GM10266 (cell line): Measurements from ENCODE around the gene PNPLA8.

ENCODE experiments used
- DNase-seq: peaks from one replicate; pipeline ENCODE4 v3.0.0; 2012; ENCODE audit errors: extremely low spot score
- TF ChIP-seq, protein P1 (sequence below): IDR thresholded peaks from 2 replicates; pipeline ENCODE4 v1.5.1; 2012; ENCODE audit warnings: mild to moderate bottlenecking, low read depth; ENCODE audit not compliant: control insufficient read depth, insufficient read depth; ENCODE audit errors: missing control alignments

The PNPLA8 gene

DNA sequence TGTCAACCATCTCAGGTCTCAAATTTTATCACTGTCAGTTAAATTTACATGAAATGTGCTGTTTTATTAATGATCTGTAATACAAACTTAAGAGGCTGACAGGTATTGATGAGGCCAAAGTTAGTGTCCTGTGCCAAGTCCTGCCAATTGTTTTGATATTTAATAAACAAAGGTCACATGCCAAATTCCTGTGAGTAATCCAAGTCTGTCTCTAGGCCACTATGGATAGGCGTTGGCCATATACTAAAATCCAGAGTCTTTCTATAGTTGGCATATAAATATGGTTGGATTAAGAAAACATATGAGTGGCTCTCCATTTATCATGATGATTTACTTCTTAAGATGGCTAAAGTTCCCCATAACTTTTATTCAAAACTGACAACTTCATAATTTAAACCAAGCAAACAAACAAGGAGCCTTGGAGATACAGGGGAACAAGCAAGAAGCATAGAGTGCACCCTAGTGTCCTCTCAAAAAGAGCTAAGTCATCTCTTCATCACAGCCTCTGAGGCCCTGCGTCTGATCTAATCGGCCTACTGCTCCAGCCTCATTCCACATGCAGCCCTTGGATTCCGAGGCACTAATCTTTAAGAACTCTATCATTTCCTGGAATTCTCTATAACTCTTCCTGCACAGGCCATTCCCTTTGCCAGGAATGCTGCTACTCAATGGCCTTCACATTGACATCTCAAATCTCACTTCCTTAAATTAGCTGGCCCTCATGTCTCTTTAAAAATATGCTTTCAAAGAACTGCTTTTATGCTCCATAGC is 37.0 kb downstream of the PNPLA8 start:
- TF ChIP-seq, protein P1, sequence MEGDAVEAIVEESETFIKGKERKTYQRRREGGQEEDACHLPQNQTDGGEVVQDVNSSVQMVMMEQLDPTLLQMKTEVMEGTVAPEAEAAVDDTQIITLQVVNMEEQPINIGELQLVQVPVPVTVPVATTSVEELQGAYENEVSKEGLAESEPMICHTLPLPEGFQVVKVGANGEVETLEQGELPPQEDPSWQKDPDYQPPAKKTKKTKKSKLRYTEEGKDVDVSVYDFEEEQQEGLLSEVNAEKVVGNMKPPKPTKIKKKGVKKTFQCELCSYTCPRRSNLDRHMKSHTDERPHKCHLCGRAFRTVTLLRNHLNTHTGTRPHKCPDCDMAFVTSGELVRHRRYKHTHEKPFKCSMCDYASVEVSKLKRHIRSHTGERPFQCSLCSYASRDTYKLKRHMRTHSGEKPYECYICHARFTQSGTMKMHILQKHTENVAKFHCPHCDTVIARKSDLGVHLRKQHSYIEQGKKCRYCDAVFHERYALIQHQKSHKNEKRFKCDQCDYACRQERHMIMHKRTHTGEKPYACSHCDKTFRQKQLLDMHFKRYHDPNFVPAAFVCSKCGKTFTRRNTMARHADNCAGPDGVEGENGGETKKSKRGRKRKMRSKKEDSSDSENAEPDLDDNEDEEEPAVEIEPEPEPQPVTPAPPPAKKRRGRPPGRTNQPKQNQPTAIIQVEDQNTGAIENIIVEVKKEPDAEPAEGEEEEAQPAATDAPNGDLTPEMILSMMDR, result no peak
- no peak for DNase-seq

DNA sequence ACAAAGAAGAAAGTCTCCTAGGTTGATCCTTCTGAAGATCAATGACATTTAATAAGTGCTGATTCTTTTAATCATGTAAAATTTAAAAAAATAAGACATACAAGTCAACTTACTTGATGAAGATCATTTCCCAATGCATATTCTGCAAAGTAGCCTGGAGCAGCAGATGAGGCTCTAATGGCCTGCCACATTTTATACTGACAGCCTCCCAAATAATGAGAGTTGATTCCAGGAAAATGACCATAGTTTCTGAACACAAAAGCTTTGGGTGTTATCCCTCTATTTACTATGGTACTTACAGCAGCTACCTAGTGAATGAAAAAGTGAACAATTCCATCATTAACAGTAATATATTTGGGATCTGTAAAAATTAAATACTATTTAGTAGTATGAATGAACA is 38.3 kb downstream of the PNPLA8 start:
- TF ChIP-seq, protein P1, result no peak
- DNase-seq, result no peak

DNA sequence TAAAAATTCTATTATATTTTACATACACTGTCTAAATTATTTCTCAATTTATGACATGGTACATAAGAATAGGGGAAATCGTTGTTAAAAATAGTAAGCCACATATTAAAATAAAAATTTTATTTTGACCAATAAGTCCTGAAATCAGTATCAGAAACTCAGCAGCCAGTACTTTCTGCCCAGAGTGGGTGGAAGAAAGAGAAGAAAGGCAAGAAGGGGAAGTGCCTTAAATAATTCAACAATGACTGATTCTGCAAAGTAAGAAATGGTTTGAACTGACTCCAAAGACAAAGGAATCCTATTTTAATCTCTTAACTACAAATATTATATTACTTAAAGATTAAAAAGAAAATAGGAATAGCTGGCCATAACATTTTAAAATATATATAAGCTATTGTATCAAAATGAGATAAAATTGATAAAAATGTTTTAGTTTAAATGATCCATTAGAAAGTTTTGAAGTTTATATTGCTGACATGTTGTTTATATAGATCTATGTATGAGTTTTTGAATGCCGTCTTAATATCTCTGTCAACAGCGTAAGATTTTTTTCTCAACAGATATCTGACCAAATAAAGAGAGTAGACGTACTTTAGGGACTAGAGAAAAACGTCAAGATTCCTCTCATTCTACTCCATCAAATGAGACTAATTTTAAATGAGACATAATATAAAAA is 39.5 kb downstream of the PNPLA8 start:
- TF ChIP-seq, protein P1, result no peak
- DNase-seq, result no peak

DNA sequence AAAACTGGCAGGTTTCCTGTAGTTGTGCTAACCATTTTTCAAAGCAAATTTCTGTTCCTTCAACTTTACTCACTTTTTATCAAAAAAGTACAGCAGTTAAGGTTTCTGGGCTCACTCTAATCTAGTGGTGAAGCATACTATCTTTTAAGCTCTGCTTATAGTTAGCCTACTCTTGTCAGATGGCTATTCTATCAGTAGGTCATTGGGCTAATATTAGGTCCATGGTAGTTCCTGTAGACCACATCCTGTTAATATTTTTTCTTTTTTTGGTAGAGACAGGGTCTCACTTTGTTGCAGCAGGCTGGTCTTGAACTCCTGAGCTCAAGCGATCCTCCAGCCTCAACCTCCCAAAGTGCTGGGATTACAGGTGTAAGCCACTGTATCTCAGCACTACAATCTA is 41.8 kb downstream of the PNPLA8 start:
- TF ChIP-seq, protein P1, result no peak
- no peak for DNase-seq

DNA sequence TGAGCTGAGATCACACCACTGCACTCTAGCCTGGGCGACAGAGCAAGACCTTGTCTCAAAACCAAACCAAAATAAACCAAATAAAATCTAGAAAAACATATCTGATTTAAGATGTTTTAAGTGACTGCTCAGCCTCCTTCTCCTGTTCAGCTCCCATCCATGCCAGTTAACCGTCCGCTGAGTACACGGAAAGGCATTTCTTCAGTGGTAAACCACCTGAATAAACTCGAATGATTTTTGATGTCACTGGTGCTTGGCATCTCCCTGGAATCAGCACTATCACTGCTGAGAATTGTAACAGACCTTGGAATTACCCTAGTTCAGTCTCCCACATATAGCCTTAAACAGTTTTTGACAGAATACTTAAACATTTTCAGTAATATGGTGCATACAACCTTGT is 45.6 kb downstream of the PNPLA8 start:
- TF ChIP-seq, protein P1, result no peak
- DNase-seq, result no peak

- TF ChIP-seq, protein P1, result no peak
- DNase-seq, result no peak
Measured at GRCh38 chr7:108479751-108480150, 46.2 kb downstream of the PNPLA8 start.

GRCh38 chr7:108479118-108479517 is 46.8 kb downstream of the PNPLA8 start:
- no peak for DNase-seq
- TF ChIP-seq, protein P1, result no peak
